ENCODE results near the gene EPS8L2.

DNA sequence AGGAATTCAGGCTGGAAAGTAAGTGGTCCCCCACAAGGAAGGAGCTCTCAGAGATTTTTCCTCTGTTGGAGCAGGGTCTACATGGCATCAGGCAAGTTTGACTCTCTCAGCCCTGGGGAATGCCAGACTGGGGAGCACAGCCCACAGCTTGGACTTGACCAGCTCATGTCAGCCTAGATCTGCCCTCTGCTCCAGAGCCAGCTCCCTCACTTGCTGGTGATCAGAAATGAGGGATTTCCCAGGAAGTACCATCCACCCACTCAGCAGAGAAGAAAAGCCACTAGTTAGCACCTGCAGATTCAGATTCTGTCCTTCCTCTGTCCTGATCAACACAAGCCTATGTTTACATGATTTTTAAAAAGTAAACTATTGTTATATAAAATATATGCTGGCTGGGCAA lies 54.2 kb downstream of the EPS8L2 start:
- TF ChIP-seq POLR2A (IDR thresholded peaks at IDR 0.05) (no peak), CTCF (IDR thresholded peaks at IDR 0.05) (no peak)

Measured in body of pancreas (tissue), 4 donors.